ENCODE data around the gene CCDC88B. TPM values are rescaled to one million over a fixed set of nuclear protein-coding genes. Genes with fewer than 3 reads are reported as not detected.

Gene CCDC88B
- total RNA-seq, 1 experiment from 2014 or later: 17.1 TPM

- Histone ChIP-seq H3K4me1 (ENCODE audit: control insufficient read depth, insufficient read depth, low read length) (no peaks in the 10 kb centered on the region), H3K27ac (ENCODE audit: low read length) (no peak overlapping the region), H3K36me3 (ENCODE audit: control insufficient read depth, insufficient read depth, low read length) (no peaks in the 10 kb centered on the region), H3K4me3 (ENCODE audit: low read depth in 2 of 2, low read length in 2 of 2) (no peak overlapping the region), H3K27me3 (ENCODE audit: control insufficient read depth, insufficient read depth, low read length) (peaks cover 2% of the 10 kb centered on the region; the same call in 1 of the 2 replicates), H3K9me3 (ENCODE audit: control insufficient read depth, insufficient read depth, low read depth, low read length) (no peaks in the 10 kb centered on the region)
- DNase-seq (ENCODE audit: low read depth, low spot score): no peak
- TF ChIP-seq SIN3A (IDR thresholded peaks at IDR 0.05; ENCODE audit: borderline replicate concordance, insufficient read depth, low read depth, low read length) (no peak), CTCF (IDR thresholded peaks at IDR 0.05) (no peak), POLR2AphosphoS5 (IDR thresholded peaks at IDR 0.05; ENCODE audit: low read depth, low read length) (no peak), REST (IDR thresholded peaks at IDR 0.05; ENCODE audit: insufficient read depth in 1 of 2, low read depth in 2 of 2, low read length in 1 of 2) (no peak)
- POLR2A ChIA-PET: no interaction called here
- in situ Hi-C loops (cut with HindIII; ENCODE audit: low pct_unique_long_range_greater_than_20kb, low sequenced_read_pairs): no loop called here
- CTCF ChIA-PET: no interaction called here
- no TSS peak for BruUV-seq (replicated peaks)
- intact Hi-C loops (cut with micrococcal nuclease; ENCODE audit: unreplicated experiment): no loop called here
- no peak for ATAC-seq
Measured at GRCh38 chr11:64403106-64403505, 63.1 kb downstream of the CCDC88B start.

- TF ChIP-seq SIN3A (IDR thresholded peaks at IDR 0.05; ENCODE audit: borderline replicate concordance, insufficient read depth, low read depth, low read length): no peak
- TF ChIP-seq CTCF (IDR thresholded peaks at IDR 0.05): no peak
- no peak for TF ChIP-seq TCF7L2 (IDR thresholded peaks at IDR 0.05; ENCODE audit: low read depth, low read length)
- TF ChIP-seq POLR2AphosphoS5 (IDR thresholded peaks at IDR 0.05; ENCODE audit: low read depth, low read length): no peak
- no peak for TF ChIP-seq REST (IDR thresholded peaks at IDR 0.05; ENCODE audit: insufficient read depth in 1 of 2, low read depth in 2 of 2, low read length in 1 of 2)
- intact Hi-C loops (cut with micrococcal nuclease; ENCODE audit: unreplicated experiment): no loop called here
- H3K27me3 ChIP-seq (ENCODE audit: control insufficient read depth, insufficient read depth, low read length): peaks cover 2% of the 10 kb centered on the region; the same call in 1 of the 2 replicates
Measured at GRCh38 chr11:64406221-64406946, 66.4 kb downstream of the CCDC88B start.

More at GRCh38 chr11:64406221-64406946, 66.4 kb downstream of the CCDC88B start:
- Histone ChIP-seq H3K4me1 (ENCODE audit: control insufficient read depth, insufficient read depth, low read length) (no peaks in the 10 kb centered on the region), H3K9me3 (ENCODE audit: control insufficient read depth, insufficient read depth, low read depth, low read length) (no peaks in the 10 kb centered on the region), H3K36me3 (ENCODE audit: control insufficient read depth, insufficient read depth, low read length) (no peaks in the 10 kb centered on the region), H3K27ac (ENCODE audit: low read length) (no peak overlapping the region), H3K4me3 (ENCODE audit: low read depth in 2 of 2, low read length in 2 of 2) (no peak overlapping the region)
- ATAC-seq: no peak
- DNase-seq (ENCODE audit: low read depth, low spot score): no peak
- in situ Hi-C loops (cut with HindIII; ENCODE audit: low pct_unique_long_range_greater_than_20kb, low sequenced_read_pairs): no loop called here
- POLR2A ChIA-PET: no interaction called here
- BruUV-seq (replicated peaks): no TSS peak
- CTCF ChIA-PET: interaction anchor here (1.5 kb wide), 1 partner anchor 50 kb away, joined by 4 read pairs; no protein-coding TSS in a partner anchor

All from Panc1 (cell line).